ENCODE results near the gene CCT5. TPM values are rescaled to one million over a fixed set of nuclear protein-coding genes. Genes with fewer than 3 reads are reported as not detected.

CCT5 gene
- total RNA-seq, 4 donors from 2014 or later, result 100 to 165 (median 142) TPM

- intact Hi-C loops (cut with DNase I), result no loop called here
- no peak for TF ChIP-seq POLR2A (IDR thresholded peaks at IDR 0.05; ENCODE audit: low read depth)
- TF ChIP-seq, protein P1, sequence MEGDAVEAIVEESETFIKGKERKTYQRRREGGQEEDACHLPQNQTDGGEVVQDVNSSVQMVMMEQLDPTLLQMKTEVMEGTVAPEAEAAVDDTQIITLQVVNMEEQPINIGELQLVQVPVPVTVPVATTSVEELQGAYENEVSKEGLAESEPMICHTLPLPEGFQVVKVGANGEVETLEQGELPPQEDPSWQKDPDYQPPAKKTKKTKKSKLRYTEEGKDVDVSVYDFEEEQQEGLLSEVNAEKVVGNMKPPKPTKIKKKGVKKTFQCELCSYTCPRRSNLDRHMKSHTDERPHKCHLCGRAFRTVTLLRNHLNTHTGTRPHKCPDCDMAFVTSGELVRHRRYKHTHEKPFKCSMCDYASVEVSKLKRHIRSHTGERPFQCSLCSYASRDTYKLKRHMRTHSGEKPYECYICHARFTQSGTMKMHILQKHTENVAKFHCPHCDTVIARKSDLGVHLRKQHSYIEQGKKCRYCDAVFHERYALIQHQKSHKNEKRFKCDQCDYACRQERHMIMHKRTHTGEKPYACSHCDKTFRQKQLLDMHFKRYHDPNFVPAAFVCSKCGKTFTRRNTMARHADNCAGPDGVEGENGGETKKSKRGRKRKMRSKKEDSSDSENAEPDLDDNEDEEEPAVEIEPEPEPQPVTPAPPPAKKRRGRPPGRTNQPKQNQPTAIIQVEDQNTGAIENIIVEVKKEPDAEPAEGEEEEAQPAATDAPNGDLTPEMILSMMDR (IDR thresholded peaks at IDR 0.05), result no peak
- no peak for TF ChIP-seq POLR2AphosphoS5 (IDR thresholded peaks at IDR 0.05)
- TF ChIP-seq EP300 (IDR thresholded peaks at IDR 0.05), result no peak
- WGBS, result 93% methylated on average over 3 of the region's 3 CpGs
- Histone ChIP-seq H3K27me3 (no peaks in the 10 kb centered on the region), H3K4me1 (no peaks in the 10 kb centered on the region), H3K36me3 (peaks cover 0 to 11% (median 0%) of the 10 kb centered on the region in 4 donors), H3K4me3 (no peak overlapping the region), H3K9me3 (no peaks in the 10 kb centered on the region), H3K27ac (replicated peaks in 1 of 4) (no peak overlapping the region)
- DNase-seq (ENCODE audit: extremely low spot score), result no peak
Measured at GRCh38 chr5:10293907-10294662, 44.0 kb downstream of the CCT5 start.

GRCh38 chr5:10295619-10296326 is 45.7 kb downstream of the CCT5 start:
- intact Hi-C loops (cut with DNase I), result no loop called here
- Histone ChIP-seq H3K9me3 (no peaks in the 10 kb centered on the region), H3K4me3 (no peak overlapping the region), H3K36me3 (no peaks in the 10 kb centered on the region), H3K4me1 (no peaks in the 10 kb centered on the region), H3K27ac (replicated peaks in 1 of 4) (no peak overlapping the region), H3K27me3 (no peaks in the 10 kb centered on the region)
- TF ChIP-seq POLR2AphosphoS5 (IDR thresholded peaks at IDR 0.05) (no peak), POLR2A (IDR thresholded peaks at IDR 0.05; ENCODE audit: low read depth) (no peak), EP300 (IDR thresholded peaks at IDR 0.05) (no peak)
- TF ChIP-seq, protein P1 (IDR thresholded peaks at IDR 0.05), result no peak
- 95% methylated on average over 8 of the region's 8 CpGs for WGBS
- no peak for DNase-seq (ENCODE audit: extremely low spot score)

DNA sequence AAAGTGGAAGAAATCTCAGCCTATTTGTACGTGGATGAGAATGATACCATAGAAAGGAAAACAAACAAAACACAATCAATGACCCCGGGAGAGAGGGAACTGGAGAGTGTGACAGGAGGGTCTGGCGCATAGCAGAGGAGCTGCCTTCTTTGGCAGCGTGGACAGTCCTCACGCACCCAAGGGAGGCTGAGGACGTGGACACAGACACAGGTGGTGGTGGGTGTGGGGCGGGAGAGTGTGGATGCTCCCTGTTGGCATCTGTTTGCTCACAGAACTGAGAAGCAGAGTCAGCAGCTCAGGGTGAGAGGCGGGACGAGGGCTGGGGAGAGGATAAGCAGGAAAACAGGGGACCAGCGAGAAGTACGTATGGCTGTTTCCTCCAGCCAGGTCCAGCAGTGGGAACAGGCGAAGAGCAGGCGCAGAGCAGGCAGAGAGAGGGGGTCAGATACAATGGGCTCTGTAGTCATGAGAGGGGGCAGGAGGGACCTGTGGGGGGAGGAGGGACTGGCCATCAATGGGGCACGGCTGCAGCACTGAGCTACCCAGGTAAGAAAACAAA is 47.6 kb downstream of the CCT5 start:
- Histone ChIP-seq H3K36me3 (no peaks in the 10 kb centered on the region), H3K27ac (replicated peaks in 1 of 4) (no peak overlapping the region), H3K9me3 (no peaks in the 10 kb centered on the region), H3K4me1 (peaks cover 6 to 11% (median 7%) of the 10 kb centered on the region in 4 donors), H3K27me3 (no peaks in the 10 kb centered on the region), H3K4me3 (no peak overlapping the region)
- no peak for DNase-seq (ENCODE audit: extremely low spot score)
- intact Hi-C loops (cut with DNase I), result no loop called here
- 82% methylated on average over 14 of the region's 14 CpGs for whole genome bisulfite sequencing
- TF ChIP-seq EP300 (IDR thresholded peaks at IDR 0.05), result no peak

DNA sequence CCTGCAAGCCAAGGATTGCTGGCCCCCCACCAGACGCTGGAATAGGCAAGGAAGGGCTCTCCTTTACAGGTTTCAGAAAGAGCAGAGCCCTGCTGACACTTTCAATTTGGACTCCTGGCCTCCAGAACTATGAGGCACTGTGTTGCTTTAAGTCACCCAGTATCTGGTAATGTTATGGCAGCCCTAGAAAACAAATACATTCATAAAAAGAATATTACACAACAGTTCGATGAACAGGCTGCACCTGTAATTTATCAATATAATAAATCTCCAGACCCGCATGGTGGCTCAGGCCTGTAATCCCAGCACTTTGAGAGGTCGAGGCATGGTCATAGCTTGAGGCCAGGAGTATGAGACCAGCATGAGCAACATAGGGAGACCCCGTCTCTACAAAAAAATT is 50.2 kb downstream of the CCT5 start:
- no peak overlapping the region for H3K4me3 ChIP-seq
- intact Hi-C loops (cut with DNase I), result no loop called here
- H3K4me1 ChIP-seq, result peaks cover 6 to 11% (median 7%) of the 10 kb centered on the region in 4 donors
- H3K27ac ChIP-seq (replicated peaks in 1 of 4), result no peak overlapping the region
- H3K36me3 ChIP-seq, result no peaks in the 10 kb centered on the region
- no peaks in the 10 kb centered on the region for H3K9me3 ChIP-seq
- no peaks in the 10 kb centered on the region for H3K27me3 ChIP-seq
- TF ChIP-seq POLR2AphosphoS5 (IDR thresholded peaks at IDR 0.05), result no peak
- TF ChIP-seq POLR2A (IDR thresholded peaks at IDR 0.05; ENCODE audit: low read depth), result no peak
- TF ChIP-seq EP300 (IDR thresholded peaks at IDR 0.05), result no peak
- TF ChIP-seq, protein P1 (IDR thresholded peaks at IDR 0.05), result no peak
- DNase-seq (ENCODE audit: extremely low spot score), result no peak
- 92% methylated on average over 5 of the region's 5 CpGs for WGBS

- 85% methylated on average over 7 of the region's 7 CpGs for WGBS
- TF ChIP-seq POLR2AphosphoS5 (IDR thresholded peaks at IDR 0.05) (no peak), EP300 (IDR thresholded peaks at IDR 0.05) (no peak), POLR2A (IDR thresholded peaks at IDR 0.05; ENCODE audit: low read depth) (no peak)
- no peak overlapping the region for H3K4me3 ChIP-seq
- intact Hi-C loops (cut with DNase I), result no loop called here
- H3K4me1 ChIP-seq, result peaks cover 6 to 14% (median 13%) of the 10 kb centered on the region in 4 donors
- H3K9me3 ChIP-seq, result no peaks in the 10 kb centered on the region
- no peak overlapping the region for H3K27ac ChIP-seq (replicated peaks in 1 of 4)
- H3K36me3 ChIP-seq, result no peaks in the 10 kb centered on the region
- H3K27me3 ChIP-seq, result no peaks in the 10 kb centered on the region
- DNase-seq (ENCODE audit: extremely low spot score), result no peak
Measured at GRCh38 chr5:10301266-10301665, 51.2 kb downstream of the CCT5 start.

All from esophagus muscularis mucosa (tissue), 4 donors.